HepG2 (cell line): ENCODE results near the gene GALNT10. TPM values are rescaled to one million over a fixed set of nuclear protein-coding genes. Genes with fewer than 3 reads are reported as not detected.

Experiments used
- E2F5 ChIP-seq: sonication (generic); formaldehyde crosslinking; conservative IDR thresholded peaks from 2 replicates; pipeline ENCODE4 v1.4.0; 2020; ENCODE audit warnings: missing genetic modification reagents
- ETV5 ChIP-seq: IDR thresholded peaks from 2 replicates; pipeline ENCODE4 v1.6.1; 2018; ENCODE audit warnings: missing biosample characterization, missing genetic modification reagents, inconsistent platforms, borderline replicate concordance
- FOXO1 ChIP-seq: sonication (generic); formaldehyde crosslinking; IDR thresholded peaks from 2 replicates; pipeline ENCODE4 v1.4.0; 2020; ENCODE audit warnings: missing genetic modification reagents
- GZF1 ChIP-seq: sonication (generic); formaldehyde crosslinking; IDR thresholded peaks from 2 replicates; pipeline ENCODE4 v1.5.1; 2020; ENCODE audit warnings: mild to moderate bottlenecking, missing genetic modification reagents
- IRF2 ChIP-seq: IDR thresholded peaks from 2 replicates; pipeline ENCODE4 v1.6.1; 2018; ENCODE audit warnings: missing genetic modification reagents, missing compliant biosample characterization
- KDM4B ChIP-seq: sonication (generic); formaldehyde crosslinking; IDR thresholded peaks from 2 replicates; pipeline ENCODE4 v1.4.0; 2020; ENCODE audit warnings: missing genetic modification reagents
- NFE2 ChIP-seq: sonication (generic); formaldehyde crosslinking; IDR thresholded peaks from 2 replicates; pipeline ENCODE4 v1.4.0; 2020; ENCODE audit warnings: missing genetic modification reagents
- PRDM10 ChIP-seq: sonication (generic); formaldehyde crosslinking; IDR thresholded peaks from 2 replicates; pipeline ENCODE4 v1.4.0; 2020; ENCODE audit warnings: low read depth, missing genetic modification reagents
- RCOR2 ChIP-seq: IDR thresholded peaks from 2 replicates; pipeline ENCODE4 v1.6.1; 2016; ENCODE audit warnings: missing biosample characterization, missing genetic modification reagents
- REL ChIP-seq: sonication (generic); formaldehyde crosslinking; conservative IDR thresholded peaks from 2 replicates; pipeline ENCODE4 v1.8.0; 2022; ENCODE audit warnings: mild to moderate bottlenecking, missing genetic modification reagents, moderate library complexity
- RFX5 ChIP-seq: IDR thresholded peaks from 2 replicates; pipeline ENCODE4 v1.6.1; 2011; ENCODE audit warnings: low read depth, low read length, improper control_type of control experiment
- SNAI1 ChIP-seq: sonication (generic); formaldehyde crosslinking; IDR thresholded peaks from 2 replicates; pipeline ENCODE4 v1.5.0; 2020; ENCODE audit warnings: mild to moderate bottlenecking, missing genetic modification reagents, borderline replicate concordance
- STAT6 ChIP-seq: sonication (generic); formaldehyde crosslinking; IDR thresholded peaks from 2 replicates; pipeline ENCODE4 v1.4.0; 2020; ENCODE audit warnings: missing genetic modification reagents, mild to moderate bottlenecking, borderline replicate concordance
- TBX2 ChIP-seq: sonication (generic); formaldehyde crosslinking; IDR thresholded peaks from 2 replicates; pipeline ENCODE4 v1.5.0; 2020; ENCODE audit warnings: missing genetic modification reagents, mild to moderate bottlenecking, borderline replicate concordance
- ZFP36L1 ChIP-seq: sonication (generic); formaldehyde crosslinking; IDR thresholded peaks from 2 replicates; pipeline ENCODE4 v1.8.0; 2022; ENCODE audit warnings: mild to moderate bottlenecking, missing genetic modification reagents, moderate library complexity
- ZNF546 ChIP-seq: sonication (generic); formaldehyde crosslinking; conservative IDR thresholded peaks from 2 replicates; pipeline ENCODE4 v1.8.1; 2023; ENCODE audit warnings: mild to moderate bottlenecking, missing genetic modification reagents
- polyA plus RNA-seq, 8 experiments: library from polyadenylated mRNA; depleted of rRNA in 3 of 8; stranded (reverse) in 7 of 8; unstranded in 1 of 8; fragments of >200 nt; fragmentation: Illumina TruSeq in 4 of 8; extraction: Trizol in 4 of 8; gene quantifications; 2 replicates each; pipeline versions ENCODE4 v1.2.1 to v1.2.3, GENCODE V29; 2011 to 2016; ENCODE audit warnings: low read depth in 4 of 8, missing spikeins in 1 of 8, mixed read lengths in 1 of 8; ENCODE audit not compliant: insufficient read depth in 1 of 8
- total RNA-seq, 5 experiments: library from RNA; depleted of rRNA; stranded (reverse); fragments of >200 nt; fragmentation: Illumina TruSeq; extraction: Trizol; gene quantifications; 2 replicates each; pipeline ENCODE4 v1.2.3, GENCODE V29; 2016; ENCODE audit warnings: low read depth in 1 of 5
- TF ChIP-seq, protein P1 (sequence below): sonication (generic); formaldehyde crosslinking; IDR thresholded peaks from 2 replicates; pipeline ENCODE4 v1.4.0; 2020; ENCODE audit warnings: missing genetic modification reagents
- TF ChIP-seq, protein P2 (sequence below): sonication (generic); formaldehyde crosslinking; IDR thresholded peaks from 2 replicates; pipeline ENCODE4 v1.4.0; 2020; ENCODE audit warnings: mild to moderate bottlenecking, low read depth, missing genetic modification reagents

The GALNT10 gene
- total and polyA plus RNA-seq, 2 of the 13 experiments (the other 11 are each of a cell fraction or from before 2014, with no cell fraction given) = 8.1 to 11.2 TPM

GRCh38 chr5:154341620-154342019 is 151.1 kb downstream of the GALNT10 start (continued):
- TF ChIP-seq KDM4B (CRISPR knock-in tag) (no peak), RFX5 (no peak), NFE2 (CRISPR knock-in tag) (no peak), TBX2 (CRISPR knock-in tag) (peak; percentile 29; the same call in 1 of the 2 replicates), ZFP36L1 (CRISPR knock-in tag) (no peak), IRF2 (CRISPR knock-in tag) (no peak), REL (CRISPR knock-in tag) (no peak), GZF1 (CRISPR knock-in tag) (no peak), ETV5 (CRISPR knock-in tag) (no peak), ZNF546 (CRISPR knock-in tag) (no peak), FOXO1 (CRISPR knock-in tag) (no peak), SNAI1 (no peak), PRDM10 (CRISPR knock-in tag) (no peak), STAT6 (CRISPR knock-in tag) (no peak), E2F5 (CRISPR knock-in tag) (no peak), RCOR2 (CRISPR knock-in tag) (0 out of 2 replicates have a peak, but pooled peaks have one; percentile 33)
- TF ChIP-seq, protein P1, sequence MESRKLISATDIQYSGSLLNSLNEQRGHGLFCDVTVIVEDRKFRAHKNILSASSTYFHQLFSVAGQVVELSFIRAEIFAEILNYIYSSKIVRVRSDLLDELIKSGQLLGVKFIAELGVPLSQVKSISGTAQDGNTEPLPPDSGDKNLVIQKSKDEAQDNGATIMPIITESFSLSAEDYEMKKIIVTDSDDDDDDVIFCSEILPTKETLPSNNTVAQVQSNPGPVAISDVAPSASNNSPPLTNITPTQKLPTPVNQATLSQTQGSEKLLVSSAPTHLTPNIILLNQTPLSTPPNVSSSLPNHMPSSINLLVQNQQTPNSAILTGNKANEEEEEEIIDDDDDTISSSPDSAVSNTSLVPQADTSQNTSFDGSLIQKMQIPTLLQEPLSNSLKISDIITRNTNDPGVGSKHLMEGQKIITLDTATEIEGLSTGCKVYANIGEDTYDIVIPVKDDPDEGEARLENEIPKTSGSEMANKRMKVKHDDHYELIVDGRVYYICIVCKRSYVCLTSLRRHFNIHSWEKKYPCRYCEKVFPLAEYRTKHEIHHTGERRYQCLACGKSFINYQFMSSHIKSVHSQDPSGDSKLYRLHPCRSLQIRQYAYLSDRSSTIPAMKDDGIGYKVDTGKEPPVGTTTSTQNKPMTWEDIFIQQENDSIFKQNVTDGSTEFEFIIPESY (CRISPR knock-in tag) = no peak
- TF ChIP-seq, protein P2, sequence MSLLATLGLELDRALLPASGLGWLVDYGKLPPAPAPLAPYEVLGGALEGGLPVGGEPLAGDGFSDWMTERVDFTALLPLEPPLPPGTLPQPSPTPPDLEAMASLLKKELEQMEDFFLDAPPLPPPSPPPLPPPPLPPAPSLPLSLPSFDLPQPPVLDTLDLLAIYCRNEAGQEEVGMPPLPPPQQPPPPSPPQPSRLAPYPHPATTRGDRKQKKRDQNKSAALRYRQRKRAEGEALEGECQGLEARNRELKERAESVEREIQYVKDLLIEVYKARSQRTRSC (CRISPR knock-in tag) = no peak
